Muscle of leg (tissue), 11 donors: ENCODE measurements around the gene UPK2. TPM values are rescaled to one million over a fixed set of nuclear protein-coding genes. Genes with fewer than 3 reads are reported as not detected.
"Not testable (repeated sequence)": the region's sequence is repeated elsewhere in the genome, so short reads cannot be mapped to it uniquely, and the experiment has no call there.

Experiments
- DNase-seq: peaks from one replicate; pipeline ENCODE4 v3.0.0; 2013
- H3K27ac ChIP-seq: one replicate; pipeline ENCODE4 v1.5.1; 2013; ENCODE audit warnings: mild to moderate bottlenecking, low read length, control low read depth
- H3K27me3 ChIP-seq: one replicate; pipeline ENCODE4 v1.6.1; 2013; ENCODE audit warnings: low read length; ENCODE audit not compliant: control insufficient read depth, insufficient read depth
- H3K36me3 ChIP-seq: one replicate; pipeline ENCODE4 v1.6.1; 2013; ENCODE audit warnings: low read length; ENCODE audit not compliant: control insufficient read depth, insufficient read depth
- H3K4me1 ChIP-seq: one replicate; pipeline ENCODE4 v1.6.1; 2013; ENCODE audit warnings: low read length; ENCODE audit not compliant: control insufficient read depth, insufficient read depth
- H3K4me3 ChIP-seq: one replicate; pipeline ENCODE4 v1.5.1; 2013; ENCODE audit warnings: low read length, control low read depth
- H3K9me3 ChIP-seq: replicated peaks from 2 replicates; pipeline ENCODE4 v1.6.1; 2013; ENCODE audit warnings: low read depth, low read length; ENCODE audit not compliant: control insufficient read depth
- WGBS: methylation state at CpG from one replicate; pipeline ENCODE4 v1.1.5; 2013; ENCODE audit warnings: missing lambda C conversion rate; ENCODE audit not compliant: insufficient coverage; 5-methylcytosine and 5-hydroxymethylcytosine counted together
- polyA plus RNA-seq, 8 donors: library from polyadenylated mRNA; unstranded; fragments of 120-200 nt; gene quantifications; one replicate each; pipeline versions ENCODE4 v1.2.1 to v1.2.3, GENCODE V29; 2013; ENCODE audit warnings: inconsistent platforms in 1 of 8, low replicate concordance in 1 of 8; ENCODE audit not compliant: insufficient read length in 8 of 8, insufficient read depth in 1 of 8
- total RNA-seq: library from RNA; stranded (reverse); fragments of 120-200 nt; gene quantifications from one replicate; pipeline ENCODE4 v1.2.4, GENCODE V29; 2013

Gene UPK2
- total and polyA plus RNA-seq, 9 donors: 0.09 to 3.5 (median 1.0) TPM

- Histone ChIP-seq H3K4me3 (no peak overlapping the region), H3K27me3 (no peaks in the 10 kb centered on the region), H3K27ac (no peak overlapping the region), H3K9me3 (no peaks in the 10 kb centered on the region), H3K4me1 (peaks cover 12% of the 10 kb centered on the region), H3K36me3 (no peaks in the 10 kb centered on the region)
- 31% methylated on average over 6 of the region's 8 CpGs for WGBS
- DNase-seq: no peak
These were observed 16.6 kb upstream of the UPK2 start for GRCh38 chr11:118939404-118939915.

GRCh38 chr11:118939953-118940598 lies 16.0 kb upstream of the UPK2 start:
- H3K4me1 ChIP-seq: peaks cover 12% of the 10 kb centered on the region
- H3K9me3 ChIP-seq: no peaks in the 10 kb centered on the region
- no peak overlapping the region for H3K4me3 ChIP-seq
- no peak overlapping the region for H3K27ac ChIP-seq
- no peaks in the 10 kb centered on the region for H3K36me3 ChIP-seq
- DNase-seq: peak; percentile 71
- 24% methylated on average over 6 of the region's 13 CpGs for whole genome bisulfite sequencing
- H3K27me3 ChIP-seq: no peaks in the 10 kb centered on the region

GRCh38 chr11:118947091-118947490 lies 9.0 kb upstream of the UPK2 start:
- WGBS: no CpG with 5 or more reads among the region's 2 CpGs
- Histone ChIP-seq H3K4me1 (no peaks in the 10 kb centered on the region), H3K27me3 (peaks cover 2% of the 10 kb centered on the region), H3K27ac (no peak overlapping the region), H3K9me3 (no peaks in the 10 kb centered on the region), H3K4me3 (no peak overlapping the region), H3K36me3 (no peaks in the 10 kb centered on the region)
- no peak for DNase-seq

GRCh38 chr11:118948000-118948399 lies 8.1 kb upstream of the UPK2 start:
- DNase-seq: no peak
- Histone ChIP-seq H3K4me1 (no peaks in the 10 kb centered on the region), H3K9me3 (no peaks in the 10 kb centered on the region), H3K27ac (no peak overlapping the region), H3K36me3 (no peaks in the 10 kb centered on the region), H3K4me3 (no peak overlapping the region), H3K27me3 (peaks cover 4% of the 10 kb centered on the region)
- WGBS: 19% methylated on average over 3 of the region's 3 CpGs

GRCh38 chr11:118953265-118953664 lies 2.8 kb upstream of the UPK2 start:
- H3K4me1 ChIP-seq: peaks cover 2% of the 10 kb centered on the region
- no peak overlapping the region for H3K4me3 ChIP-seq
- peak; percentile 53 for DNase-seq
- H3K27ac ChIP-seq: no peak overlapping the region
- H3K27me3 ChIP-seq: peaks cover 18% of the 10 kb centered on the region
- 0% methylated on average over 1 of the region's 6 CpGs for WGBS
- H3K9me3 ChIP-seq: no peaks in the 10 kb centered on the region
- H3K36me3 ChIP-seq: no peaks in the 10 kb centered on the region

GRCh38 chr11:118953976-118954375 lies 2.1 kb upstream of the UPK2 start:
- 51% methylated on average over 4 of the region's 6 CpGs for WGBS
- not testable (repeated sequence) for DNase-seq
- H3K27me3 ChIP-seq: peaks cover 18% of the 10 kb centered on the region

GRCh38 chr11:118956847-118957469 lies 860 bp downstream of the UPK2 start:
- 54% methylated on average over 12 of the region's 14 CpGs for WGBS
- Histone ChIP-seq H3K4me1 (peaks cover 7% of the 10 kb centered on the region), H3K27ac (no peak overlapping the region), H3K27me3 (peaks cover 16% of the 10 kb centered on the region), H3K9me3 (no peaks in the 10 kb centered on the region), H3K36me3 (no peaks in the 10 kb centered on the region), H3K4me3 (no peak overlapping the region)
- no peak for DNase-seq

More at GRCh38 chr11:118953976-118954375, 2.1 kb upstream of the UPK2 start:
- H3K4me3 ChIP-seq, H3K36me3 ChIP-seq, H3K9me3 ChIP-seq, H3K4me1 ChIP-seq, H3K27ac ChIP-seq: not testable (repeated sequence)

GRCh38 chr11:118957549-118957948 lies 1.5 kb downstream of the UPK2 start:
- no peak overlapping the region for H3K27ac ChIP-seq
- no peaks in the 10 kb centered on the region for H3K36me3 ChIP-seq
- H3K9me3 ChIP-seq: no peaks in the 10 kb centered on the region
- H3K4me1 ChIP-seq: peaks cover 7% of the 10 kb centered on the region
- no peak for DNase-seq
- 74% methylated on average over 11 of the region's 11 CpGs for WGBS
- H3K27me3 ChIP-seq: peaks cover 16% of the 10 kb centered on the region
- no peak overlapping the region for H3K4me3 ChIP-seq

- H3K4me3 ChIP-seq: no peak overlapping the region
- H3K27ac ChIP-seq: no peak overlapping the region
- peaks cover 14% of the 10 kb centered on the region for H3K27me3 ChIP-seq
- H3K4me1 ChIP-seq: peaks cover 7% of the 10 kb centered on the region
- DNase-seq: no peak
- H3K36me3 ChIP-seq: no peaks in the 10 kb centered on the region
- no peaks in the 10 kb centered on the region for H3K9me3 ChIP-seq
- WGBS: 89% methylated on average over 7 of the region's 8 CpGs
These were observed 1.9 kb downstream of the UPK2 start for GRCh38 chr11:118957968-118958367.

GRCh38 chr11:118958577-118958976 lies 2.5 kb downstream of the UPK2 start:
- WGBS: 40% methylated on average over 1 of the region's 2 CpGs
- no peak overlapping the region for H3K27ac ChIP-seq
- H3K9me3 ChIP-seq: no peaks in the 10 kb centered on the region
- H3K27me3 ChIP-seq: peaks cover 10% of the 10 kb centered on the region
- no peak for DNase-seq
- no peak overlapping the region for H3K4me3 ChIP-seq
- H3K36me3 ChIP-seq: no peaks in the 10 kb centered on the region
- peaks cover 7% of the 10 kb centered on the region for H3K4me1 ChIP-seq
